ENCODE data around the gene RNU1-4.
"Not testable (repeated sequence)": the region's sequence is repeated elsewhere in the genome, so short reads cannot be mapped to it uniquely, and the experiment has no call there.

DNA sequence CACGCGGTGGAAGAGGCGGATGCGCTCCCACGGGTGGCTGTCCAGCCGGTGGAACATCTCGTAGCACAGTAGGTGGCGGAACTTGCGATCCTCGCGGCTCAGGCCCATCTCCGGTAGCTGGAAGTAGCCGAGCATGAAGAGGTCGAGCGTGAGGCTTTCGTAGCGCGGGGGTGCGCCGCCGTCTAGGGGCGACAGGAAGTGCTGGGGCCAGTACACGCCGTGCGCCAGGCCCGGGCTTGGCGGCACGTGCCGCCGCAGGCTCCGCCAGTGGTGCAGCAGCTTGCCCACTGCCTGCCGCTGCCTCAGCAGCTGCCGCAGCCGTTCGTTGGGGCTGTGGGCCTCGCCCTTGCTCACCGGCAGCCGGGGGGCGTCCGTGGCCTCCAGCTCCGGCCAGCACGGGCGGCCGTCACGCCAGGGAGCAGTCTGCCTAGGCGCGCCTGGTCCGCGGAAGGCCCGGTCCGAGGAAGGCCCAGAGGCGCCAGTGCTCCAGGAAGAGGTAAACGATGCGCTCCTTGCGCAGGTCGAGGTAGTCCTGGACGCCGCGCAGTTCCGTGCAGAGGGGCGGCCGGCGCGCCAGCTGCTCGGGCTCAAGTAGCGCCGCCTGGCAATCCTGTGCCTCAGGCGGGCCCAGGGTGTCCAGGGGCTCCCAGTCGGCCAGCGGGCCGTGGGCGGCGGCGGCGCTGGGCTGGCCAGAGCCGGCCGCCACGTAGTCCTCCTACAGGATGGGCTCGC, 47.4 kb upstream of the RNU1-4 start:
- TF ChIP-seq, protein P1, sequence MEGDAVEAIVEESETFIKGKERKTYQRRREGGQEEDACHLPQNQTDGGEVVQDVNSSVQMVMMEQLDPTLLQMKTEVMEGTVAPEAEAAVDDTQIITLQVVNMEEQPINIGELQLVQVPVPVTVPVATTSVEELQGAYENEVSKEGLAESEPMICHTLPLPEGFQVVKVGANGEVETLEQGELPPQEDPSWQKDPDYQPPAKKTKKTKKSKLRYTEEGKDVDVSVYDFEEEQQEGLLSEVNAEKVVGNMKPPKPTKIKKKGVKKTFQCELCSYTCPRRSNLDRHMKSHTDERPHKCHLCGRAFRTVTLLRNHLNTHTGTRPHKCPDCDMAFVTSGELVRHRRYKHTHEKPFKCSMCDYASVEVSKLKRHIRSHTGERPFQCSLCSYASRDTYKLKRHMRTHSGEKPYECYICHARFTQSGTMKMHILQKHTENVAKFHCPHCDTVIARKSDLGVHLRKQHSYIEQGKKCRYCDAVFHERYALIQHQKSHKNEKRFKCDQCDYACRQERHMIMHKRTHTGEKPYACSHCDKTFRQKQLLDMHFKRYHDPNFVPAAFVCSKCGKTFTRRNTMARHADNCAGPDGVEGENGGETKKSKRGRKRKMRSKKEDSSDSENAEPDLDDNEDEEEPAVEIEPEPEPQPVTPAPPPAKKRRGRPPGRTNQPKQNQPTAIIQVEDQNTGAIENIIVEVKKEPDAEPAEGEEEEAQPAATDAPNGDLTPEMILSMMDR (IDR thresholded peaks at IDR 0.05) = not testable (repeated sequence)
- TF ChIP-seq ZFX (IDR thresholded peaks at IDR 0.05; ENCODE audit: borderline replicate concordance) = not testable (repeated sequence)

Measured in 22Rv1 (cell line).